Measurements from ENCODE around the gene PTPN9.
"Not testable (repeated sequence)": the region's sequence is repeated elsewhere in the genome, so short reads cannot be mapped to it uniquely, and the experiment has no call there.

The PTPN9 gene

DNA sequence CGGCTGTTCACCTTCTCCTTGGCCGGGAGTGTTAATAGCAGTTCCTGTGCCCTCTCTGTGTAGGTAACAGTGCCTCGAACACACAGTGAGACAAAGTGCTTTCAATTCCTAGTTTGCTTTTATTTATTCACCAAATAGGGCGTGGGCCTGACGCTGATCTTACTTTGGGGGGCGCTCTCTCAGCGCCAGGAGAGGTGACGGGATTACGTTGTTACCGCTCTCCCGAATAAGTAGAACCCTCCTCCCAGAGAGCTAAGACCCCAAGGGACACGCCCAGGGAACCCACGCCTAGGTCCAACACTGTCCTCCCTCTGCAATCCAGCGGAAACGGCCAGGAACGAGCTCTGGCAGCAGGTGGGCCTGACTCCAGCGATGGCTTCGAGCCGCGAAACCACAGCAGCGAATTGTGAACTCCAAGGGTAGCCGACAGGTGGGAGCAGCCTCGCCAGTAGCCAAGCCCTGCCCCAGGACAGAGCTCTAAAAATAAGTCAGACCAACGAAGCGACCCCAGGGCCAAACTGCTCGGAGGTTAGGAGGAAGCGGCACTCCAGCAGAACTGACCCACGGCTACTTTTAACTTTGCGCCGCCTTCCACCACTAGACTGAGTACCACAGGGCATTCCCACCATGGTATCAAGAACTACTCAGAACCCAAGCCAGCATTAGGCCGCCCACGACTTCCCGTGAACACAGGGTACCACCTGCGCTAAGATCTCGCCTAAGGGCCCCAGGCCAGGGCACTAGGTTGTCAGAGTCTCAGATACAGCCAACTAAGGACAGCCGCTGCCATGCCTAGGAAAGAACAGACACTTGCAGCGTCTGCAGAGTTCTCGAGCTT lies 126.0 kb downstream of the PTPN9 start:
- DNase-seq (ENCODE audit: low read depth in 3 of 3) = peak; percentile 50 to 75 (median 56)

DNA sequence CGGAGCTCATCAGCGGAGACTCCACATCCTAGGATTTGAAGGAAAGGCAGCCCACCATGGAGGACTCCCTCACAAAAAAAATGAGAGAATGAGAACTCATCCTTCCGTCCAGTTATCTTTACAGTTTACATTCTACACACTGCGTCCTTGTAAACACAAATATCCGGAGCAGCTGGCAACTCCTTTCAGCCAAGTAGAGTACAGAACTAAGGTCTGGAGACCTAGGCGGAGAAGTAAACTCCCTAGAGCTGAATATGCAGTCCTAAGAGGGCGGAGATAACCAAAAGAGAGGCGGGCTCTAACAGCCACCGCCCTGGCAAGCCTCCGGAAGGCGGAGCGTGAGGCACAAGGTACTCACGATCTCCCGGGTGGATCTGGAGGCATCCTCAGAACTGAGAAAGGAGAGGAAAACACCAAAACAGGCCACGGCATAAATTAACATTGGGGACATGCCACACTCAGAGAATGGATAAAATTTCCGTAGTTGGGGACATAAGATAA lies 126.7 kb downstream of the PTPN9 start:
- peak; percentile 53 to 79 (median 61) for DNase-seq (ENCODE audit: low read depth in 3 of 3)

DNA sequence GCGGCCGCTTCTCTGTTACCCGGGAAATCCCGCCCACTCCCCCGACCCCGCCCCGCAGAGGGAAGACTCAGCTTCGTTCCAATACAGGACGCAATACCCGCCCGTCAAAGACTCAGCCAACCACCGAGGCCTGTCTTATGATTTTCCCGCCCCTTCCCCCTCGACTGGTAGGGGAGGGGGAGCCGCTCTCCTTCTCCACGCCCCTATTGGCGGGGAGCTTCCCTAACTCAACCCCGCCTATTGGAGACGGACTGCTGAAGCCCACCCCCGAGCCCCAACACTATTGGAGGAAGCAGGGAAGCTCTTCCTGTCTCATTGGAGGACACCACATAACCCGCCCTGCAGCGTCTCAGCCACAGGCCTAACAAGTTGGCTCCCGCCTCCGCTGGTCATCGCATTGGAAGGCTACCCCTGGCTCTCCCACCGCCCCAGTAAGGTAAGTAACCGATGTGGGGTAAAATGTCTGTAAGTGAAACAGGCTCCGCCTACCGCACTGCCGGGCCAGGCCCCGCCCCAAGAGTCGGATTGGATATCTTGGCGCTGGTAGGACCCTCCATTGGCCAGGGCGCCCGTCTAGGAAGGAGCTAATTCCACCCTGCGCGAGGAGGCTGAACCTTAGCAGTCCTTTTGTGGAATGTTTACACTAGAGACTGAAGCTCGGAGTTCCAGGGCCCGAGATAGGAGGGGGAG lies 127.3 kb downstream of the PTPN9 start, which contains the start of gene SIN3A:
TSS of gene SIN3A (minus strand) at position 17 of the 690 bp plus-strand sequence. CDS start 21,315 bp downstream, outside the sequence.
- peak; percentile 95 to 100 (median 100) for DNase-seq (ENCODE audit: low read depth in 3 of 3)

DNA sequence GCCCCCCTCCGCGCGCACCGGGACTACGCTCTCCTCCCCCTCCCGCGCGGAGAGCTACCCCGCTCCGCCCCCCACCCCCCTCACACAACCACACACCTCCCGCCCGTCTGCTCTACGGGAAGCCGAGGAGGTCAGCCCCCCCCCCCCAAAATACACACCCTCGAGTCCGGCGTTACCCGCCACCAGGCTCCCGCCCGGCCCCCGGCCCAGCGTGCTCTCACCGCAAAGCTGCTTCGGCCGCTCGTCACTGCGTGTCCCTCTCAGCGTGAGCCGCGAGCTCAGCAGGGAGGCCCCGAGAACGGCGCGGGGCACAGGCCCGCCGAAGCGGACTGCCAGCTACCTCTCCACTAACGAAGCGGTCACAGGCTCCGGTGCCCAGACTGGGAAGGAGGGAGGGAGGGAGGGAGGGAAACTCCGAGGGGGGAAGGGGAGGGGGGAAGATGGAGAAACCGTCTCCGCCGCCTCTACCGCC lies 127.9 kb downstream of the PTPN9 start:
- no peak for DNase-seq (ENCODE audit: low read depth in 3 of 3)

DNA sequence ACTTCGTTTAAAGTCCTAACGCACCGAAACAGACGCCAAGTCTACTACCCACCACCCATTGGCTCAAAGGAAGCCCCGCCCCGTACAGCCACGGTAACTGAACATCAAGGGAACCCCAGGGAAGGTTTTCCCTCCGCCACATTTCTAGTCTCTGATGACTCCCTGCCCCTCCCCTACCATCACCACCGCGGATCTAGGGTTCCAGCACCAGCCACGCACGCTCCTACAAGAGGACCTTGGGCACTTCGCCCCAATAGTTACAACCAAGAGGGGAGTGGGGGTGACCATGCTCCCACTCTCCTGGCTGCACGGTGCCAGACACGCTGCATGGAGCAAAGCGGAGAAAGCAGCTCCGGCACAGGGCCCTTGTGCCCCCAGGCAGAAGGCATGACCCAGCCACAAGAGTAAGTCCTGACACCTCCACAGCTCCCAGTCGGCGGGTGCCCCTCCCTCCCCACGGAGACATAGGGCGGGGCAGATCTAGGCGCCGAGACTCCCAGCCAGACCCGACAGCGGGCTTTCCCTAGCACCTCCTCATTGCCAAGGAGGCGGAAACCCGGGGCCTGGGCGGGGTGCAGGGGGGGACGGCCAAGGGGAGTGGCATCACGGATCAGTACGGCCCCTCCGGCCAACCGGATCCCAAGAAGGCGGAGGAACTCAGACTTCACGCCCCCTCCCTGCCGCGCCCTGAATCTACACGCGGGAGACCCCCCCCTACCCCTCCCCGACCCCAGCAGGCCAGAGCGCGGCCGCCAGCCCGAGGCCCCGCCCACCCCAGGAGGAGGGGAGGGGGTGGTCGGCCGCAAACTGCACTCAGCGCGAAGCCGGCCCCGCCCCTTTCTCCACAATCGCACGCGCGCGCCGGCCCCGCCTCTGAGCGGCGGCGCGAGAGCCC lies 128.6 kb downstream of the PTPN9 start:
- DNase-seq (ENCODE audit: low read depth in 3 of 3) = peak; percentile 93 to 98 (median 95)

DNA sequence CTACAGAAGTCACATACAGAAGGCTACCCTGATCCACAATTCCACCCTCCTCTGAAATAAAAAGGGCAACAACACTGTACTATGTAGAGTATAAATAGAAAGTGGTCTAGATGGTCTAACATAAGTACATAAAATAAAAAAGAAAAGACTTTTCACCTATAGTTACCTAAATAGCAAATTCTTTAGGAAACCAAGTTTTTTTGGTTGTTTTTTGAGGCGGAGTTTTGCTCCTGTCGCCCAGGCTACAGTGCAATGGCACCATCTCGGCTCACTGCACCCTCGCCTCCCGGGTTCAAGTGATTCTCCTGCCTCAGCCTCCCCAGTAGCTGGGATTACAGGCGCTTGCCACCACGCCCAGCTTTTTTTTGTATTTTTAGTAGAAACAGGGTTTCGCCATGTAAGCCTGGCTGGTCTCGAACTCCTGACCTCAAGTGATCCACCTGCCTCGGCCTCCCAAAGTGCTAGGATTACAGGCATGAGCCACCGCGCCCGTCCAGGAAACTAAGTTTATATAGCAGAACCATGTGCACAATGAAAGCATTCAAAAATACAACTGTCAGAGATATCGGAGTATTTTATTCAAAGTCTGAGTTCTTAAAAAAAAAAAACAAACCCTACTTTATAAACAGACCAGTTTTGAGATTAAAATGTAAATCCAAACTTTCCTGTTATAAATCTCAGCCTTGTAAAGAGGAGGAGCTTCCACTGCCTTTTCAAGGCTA lies 129.4 kb downstream of the PTPN9 start:
- no peak for DNase-seq (ENCODE audit: low read depth in 3 of 3)

DNA sequence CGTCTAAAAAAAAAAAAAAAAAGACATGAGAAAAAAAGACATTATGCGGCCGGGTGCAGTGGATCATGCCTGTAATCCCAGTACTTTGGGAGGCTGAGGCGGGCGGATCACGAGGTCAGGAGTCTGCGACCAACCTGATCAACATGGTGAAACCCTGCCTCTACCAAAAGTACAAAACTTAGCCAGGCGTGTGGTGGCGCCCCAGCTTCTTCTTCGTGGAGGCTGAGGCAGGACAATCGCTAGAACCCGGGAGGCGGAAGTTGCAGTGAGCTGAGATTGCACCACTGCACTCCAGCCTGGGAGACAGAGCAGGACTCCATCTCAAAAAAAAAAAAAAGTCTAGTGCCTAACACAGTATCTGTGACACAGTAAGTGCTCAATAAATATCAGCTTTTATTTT lies 130.9 kb downstream of the PTPN9 start:
- DNase-seq (ENCODE audit: low read depth in 3 of 3) = not testable (repeated sequence)

DNA sequence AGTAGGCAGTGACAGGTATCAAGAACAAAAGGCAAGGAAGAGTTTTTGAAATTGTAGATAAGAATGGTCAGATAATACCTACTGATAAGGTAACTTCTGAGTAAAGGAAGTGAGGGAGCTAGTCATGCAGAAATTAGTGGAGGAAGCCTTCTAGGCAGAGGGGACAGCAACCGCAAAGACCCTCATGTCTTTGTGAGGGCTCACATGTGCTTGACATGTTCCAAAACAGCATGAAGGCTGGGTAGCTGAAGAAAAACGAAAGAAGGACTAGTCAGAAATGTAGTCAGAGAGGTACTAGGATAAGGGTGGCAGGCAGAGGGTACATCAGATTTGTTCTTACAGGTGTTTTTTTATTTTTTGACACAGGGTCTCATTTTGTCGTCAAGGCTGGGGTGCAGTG lies 133.0 kb downstream of the PTPN9 start:
- DNase-seq (ENCODE audit: low read depth in 3 of 3) = no peak

DNA sequence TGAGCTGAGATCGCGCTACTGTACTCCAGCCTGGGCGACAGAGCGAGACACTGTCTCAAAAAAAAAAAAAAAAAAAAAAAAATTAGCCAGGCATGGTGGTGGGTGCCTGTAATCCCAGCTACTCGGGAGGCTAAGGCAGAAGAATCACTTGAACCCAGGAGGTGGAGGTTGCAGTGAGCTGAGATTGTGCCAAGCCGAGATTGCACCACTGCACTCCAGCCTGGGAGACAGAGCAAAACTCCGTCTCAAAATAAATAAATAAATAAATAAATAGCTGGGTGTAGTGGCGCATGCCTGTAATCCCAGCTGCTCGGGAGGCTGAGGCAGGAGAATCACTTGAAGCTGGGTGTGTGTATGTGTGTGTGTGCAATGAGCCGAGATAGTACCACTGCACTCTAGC lies 133.8 kb downstream of the PTPN9 start:
- DNase-seq (ENCODE audit: low read depth in 3 of 3) = not testable (repeated sequence)

DNA sequence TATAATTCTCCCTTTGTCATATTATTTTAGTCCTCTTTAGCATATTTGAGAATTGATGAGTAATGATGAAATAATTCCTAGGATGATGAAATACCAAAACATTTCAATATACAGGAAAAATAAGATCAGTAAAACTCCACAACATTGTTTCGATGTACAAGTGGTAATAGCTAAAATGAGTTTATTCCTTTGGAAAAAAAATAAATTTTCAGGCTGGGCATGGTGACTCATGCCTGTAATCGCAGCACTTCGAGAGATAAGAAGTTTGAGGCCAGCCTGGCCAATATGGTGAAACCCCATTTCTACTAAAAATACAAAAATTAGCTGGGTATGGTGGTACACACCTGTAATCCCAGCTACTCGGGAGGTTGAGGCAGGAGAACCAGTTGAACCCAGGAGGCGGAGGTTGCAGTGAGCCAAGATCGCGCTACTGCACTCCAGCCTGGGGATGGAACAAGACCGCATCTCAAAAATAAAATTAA lies 135.1 kb downstream of the PTPN9 start:
- not testable (repeated sequence) for DNase-seq (ENCODE audit: low read depth in 3 of 3)

DNA sequence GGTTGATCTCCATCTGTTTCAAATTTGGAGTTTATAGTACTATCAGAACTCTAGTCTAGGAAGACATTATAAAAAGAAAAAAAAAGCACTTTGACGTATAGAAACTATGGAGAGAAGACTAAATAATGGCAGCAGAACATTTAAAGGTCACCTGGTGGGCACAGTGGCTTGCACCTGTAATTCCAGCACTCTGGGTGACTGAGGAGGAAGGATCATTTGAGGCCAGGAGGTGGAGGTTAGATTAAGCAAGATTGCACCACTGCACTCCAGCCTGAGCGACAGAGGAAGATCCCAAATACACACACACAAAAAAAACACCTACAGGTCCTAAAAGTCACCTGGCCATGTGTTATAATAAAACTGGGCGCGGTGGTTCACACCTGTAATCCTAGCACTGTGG lies 141.4 kb downstream of the PTPN9 start:
- no peak for DNase-seq (ENCODE audit: low read depth in 3 of 3)

DNA sequence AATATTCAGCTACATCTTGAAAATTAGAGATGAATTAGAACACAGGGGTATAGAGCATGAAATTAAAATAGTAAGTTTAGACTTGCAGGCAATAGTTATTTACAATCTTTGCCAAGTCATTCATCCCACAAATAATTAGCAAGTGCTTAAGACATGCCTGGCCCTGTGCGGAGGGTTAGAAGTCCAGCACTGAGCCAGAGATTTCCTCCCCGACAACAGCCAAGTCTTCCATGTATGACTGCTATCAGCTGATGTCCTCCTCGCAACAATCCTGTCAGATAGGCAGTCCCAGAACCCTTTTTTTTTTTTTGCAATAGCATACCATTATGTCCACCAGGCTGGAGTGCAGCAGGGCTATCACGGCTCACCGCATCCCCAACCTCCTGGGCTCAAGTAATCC lies 142.2 kb downstream of the PTPN9 start:
- DNase-seq (ENCODE audit: low read depth in 3 of 3) = no peak

DNA sequence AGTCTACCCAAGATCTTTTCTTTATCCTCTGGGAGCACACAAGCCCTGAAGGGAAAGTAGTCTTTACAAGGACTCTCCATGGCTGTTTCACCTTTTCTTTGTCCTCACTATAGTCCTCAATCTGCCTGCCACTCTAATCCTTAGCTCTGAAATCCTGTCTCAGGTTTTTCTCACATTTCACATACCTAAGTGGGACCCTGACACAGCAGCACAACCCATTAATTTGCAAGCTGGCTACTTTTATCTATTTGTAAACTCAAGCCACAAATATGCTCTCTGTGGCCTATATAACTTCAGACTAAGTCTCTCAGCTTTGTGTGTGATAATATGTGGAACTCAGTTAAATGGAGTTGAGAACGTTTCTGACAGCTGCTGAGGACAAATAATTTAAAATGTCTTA lies 147.4 kb downstream of the PTPN9 start:
- DNase-seq (ENCODE audit: low read depth in 3 of 3) = no peak

DNA sequence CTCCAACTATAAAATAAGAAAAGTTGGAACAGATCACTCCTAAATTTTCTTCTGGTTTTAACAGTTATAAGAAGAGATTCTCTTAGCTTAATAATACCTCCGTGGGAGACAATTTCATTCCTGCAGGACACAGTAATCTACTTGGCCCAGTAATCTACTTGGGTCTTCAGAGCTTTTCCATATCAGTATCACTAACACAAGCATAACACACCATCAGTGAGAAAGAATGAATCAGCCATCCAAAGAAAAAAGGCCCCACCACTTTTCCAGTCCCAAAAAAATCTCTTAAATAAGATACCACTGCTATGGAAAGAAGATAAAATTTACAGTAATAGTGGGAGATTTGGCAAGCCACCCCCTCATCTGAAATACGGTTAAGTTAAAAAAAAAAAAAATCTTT lies 147.8 kb downstream of the PTPN9 start:
- DNase-seq (ENCODE audit: low read depth in 3 of 3) = no peak

DNA sequence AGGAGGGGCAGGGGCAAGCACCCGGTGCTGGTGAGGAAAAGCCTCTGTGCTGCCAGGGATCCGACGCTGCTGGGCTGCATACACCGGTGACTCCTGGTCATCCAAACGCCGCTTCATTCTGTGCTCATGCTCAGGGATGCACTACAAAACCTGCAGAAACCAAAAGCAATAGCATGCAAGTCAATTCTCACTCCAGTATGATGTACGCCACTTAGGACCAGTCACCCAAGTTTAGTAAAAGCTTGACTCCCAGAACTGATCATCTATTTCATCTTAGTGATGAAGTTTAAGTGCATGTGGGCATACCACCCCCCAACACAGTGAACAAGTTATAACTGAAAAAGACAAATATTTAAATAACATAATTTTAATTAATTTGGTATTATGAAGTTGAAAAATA lies 148.9 kb downstream of the PTPN9 start:
- no peak for DNase-seq (ENCODE audit: low read depth in 3 of 3)

DNA sequence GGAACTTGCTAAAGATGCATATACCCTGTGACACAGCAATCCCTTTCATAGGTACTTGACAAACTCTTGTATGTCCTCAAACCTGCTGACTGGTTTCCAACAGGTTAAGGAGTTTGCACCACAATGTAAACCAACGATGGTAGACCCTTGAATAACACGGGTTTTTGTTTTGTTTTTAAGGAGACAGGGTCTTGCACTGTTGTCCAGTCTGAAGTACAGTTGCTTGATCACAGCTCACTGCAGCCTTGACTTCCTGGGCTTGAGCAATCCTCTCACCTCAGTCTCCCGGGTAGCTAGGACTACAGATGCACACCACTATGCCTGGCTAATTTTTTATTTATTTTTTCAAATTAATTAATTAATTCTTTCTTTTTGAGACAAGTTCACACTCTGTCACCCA lies 151.0 kb downstream of the PTPN9 start:
- DNase-seq (ENCODE audit: low read depth in 3 of 3) = no peak

DNA sequence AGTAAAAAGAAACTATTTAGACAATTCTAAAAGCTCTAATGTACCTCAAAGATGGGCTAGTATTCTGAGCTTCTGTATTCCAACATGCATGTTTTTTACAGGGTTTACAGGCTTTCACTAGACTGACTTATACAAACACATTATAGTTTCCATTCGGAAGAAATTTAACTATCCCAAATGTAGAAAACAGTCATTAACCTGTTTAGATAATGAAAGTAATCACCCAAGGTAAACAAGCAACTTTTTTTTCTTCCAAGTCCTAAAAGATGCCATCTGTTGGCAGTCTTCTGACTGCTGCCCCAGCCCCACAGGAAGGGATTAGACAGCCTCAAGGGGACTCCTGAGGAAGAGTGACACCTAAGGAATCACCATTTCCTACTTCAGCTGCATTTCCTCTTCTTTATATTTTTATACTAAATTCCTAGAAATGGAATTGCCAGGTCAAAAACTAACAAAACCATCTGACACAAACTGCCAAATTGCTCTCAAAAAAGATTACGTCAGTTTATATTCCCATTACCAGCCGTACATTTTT lies 153.1 kb downstream of the PTPN9 start:
- no peak for DNase-seq (ENCODE audit: low read depth in 3 of 3)

DNA sequence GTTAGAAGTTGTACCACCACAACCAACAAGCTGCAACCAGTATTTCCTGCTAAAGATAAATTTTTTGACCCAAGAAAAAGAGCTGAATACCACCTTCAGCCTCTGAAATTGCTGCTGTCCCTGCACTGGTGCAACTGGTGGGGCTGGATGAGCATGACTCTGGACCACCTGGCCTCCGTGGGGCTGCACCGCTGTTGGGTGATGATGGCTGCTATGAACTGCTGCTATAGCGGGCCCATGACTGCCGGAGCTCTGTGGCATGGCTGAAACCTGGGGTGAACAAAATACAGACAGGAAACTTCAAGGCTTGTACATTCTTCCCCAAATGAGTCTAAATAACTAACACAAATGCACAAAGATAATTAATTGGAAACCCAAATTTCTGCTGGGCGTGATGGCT lies 156.6 kb downstream of the PTPN9 start:
- DNase-seq (ENCODE audit: low read depth in 3 of 3) = no peak

DNA sequence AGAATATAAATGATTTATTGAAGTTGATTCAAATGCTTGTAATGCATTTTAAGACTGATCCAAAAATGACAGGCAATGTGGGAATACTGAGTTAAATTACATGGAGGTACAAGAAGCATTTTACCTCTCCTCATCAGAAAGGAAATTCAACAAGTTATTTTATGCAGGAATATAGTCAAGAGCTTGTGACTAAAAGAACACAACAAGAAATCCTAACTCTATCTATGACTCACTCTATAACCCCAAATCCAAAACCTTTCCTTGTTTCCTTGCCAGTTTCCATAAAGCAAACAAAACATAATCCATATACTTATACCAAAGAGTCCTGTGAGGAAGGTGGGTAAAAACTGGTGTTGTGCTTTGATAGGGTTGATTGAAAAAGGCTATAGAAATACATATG lies 158.4 kb downstream of the PTPN9 start:
- DNase-seq (ENCODE audit: low read depth in 3 of 3) = no peak

DNA sequence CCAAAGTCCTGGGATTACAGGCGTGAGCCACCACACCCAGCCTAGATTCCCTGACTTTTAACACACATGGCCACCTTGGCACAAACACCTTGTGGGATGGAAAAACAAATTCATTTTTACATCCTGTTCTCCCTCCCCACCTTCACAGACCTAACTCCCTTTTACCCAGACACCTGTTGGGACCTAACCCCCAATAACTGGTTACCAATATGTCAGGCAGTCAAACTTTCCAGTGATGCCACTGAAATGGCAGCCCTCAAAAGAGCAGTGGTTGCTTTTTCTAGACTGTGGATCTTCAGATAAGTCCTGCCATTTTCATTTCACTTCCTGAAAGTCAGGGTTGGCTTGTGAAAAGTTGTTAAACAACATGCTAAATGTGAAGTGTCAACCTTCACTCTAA lies 162.5 kb downstream of the PTPN9 start:
- DNase-seq (ENCODE audit: low read depth in 3 of 3) = no peak

Data from stimulated activated CD4-positive, alpha-beta T cell treated with anti-CD3 and anti-CD28 coated beads, TNF-alpha, amount 100 ng/mL, for 24 hours (primary cell).